PC-3 (cell line): ENCODE results near the gene NPB. TPM values are rescaled to one million over a fixed set of nuclear protein-coding genes. Genes with fewer than 3 reads are reported as not detected.

Experiments
- ATAC-seq: fragments of 200-7000 bp; cut with Tn5 transposase; 2 replicates; pipeline ENCODE4 v1.9.1; 2020; ENCODE audit warnings: mild to moderate bottlenecking, moderate library complexity
- BruUV-seq: library from RNA; stranded (reverse); fragments of 400-500 nt; replicated peaks from 2 replicates; lab custom pipeline; 2021; lab: Mats Ljungman, UMichigan
- CTCF ChIA-PET: fragments of 300-600 bp; sonication (Branson Sonifier 250); formaldehyde crosslinking; loops from one replicate; lab custom pipeline; 2022; ENCODE audit warnings: antibody characterized with exemption; lab: Charles Lee
- POLR2A ChIA-PET: fragments of 300-600 bp; sonication (Branson Sonifier 250); formaldehyde crosslinking; loops from one replicate; lab custom pipeline; 2022; ENCODE audit warnings: antibody characterized with exemption; ENCODE audit not compliant: unreplicated experiment; lab: Charles Lee
- DNase-seq: peaks from one replicate; pipeline ENCODE4 v3.0.0-alpha.2; 2015
- H2AFZ ChIP-seq: fragments of 300-600 bp; sonication (generic); 2 replicates; pipeline ENCODE4 v1.6.0; 2016; ENCODE audit warnings: antibody characterized with exemption, low read length
- H3F3A ChIP-seq: fragments of 300-600 bp; sonication (generic); one replicate; pipeline ENCODE4 v1.6.0; 2017; ENCODE audit warnings: antibody characterized with exemption, low read length, control low read depth, mild to moderate bottlenecking; ENCODE audit not compliant: unreplicated experiment
- H3K27ac ChIP-seq: fragments of 300-600 bp; sonication (generic); 2 replicates; pipeline ENCODE4 v1.5.1; 2016; ENCODE audit warnings: mild to moderate bottlenecking, low read length
- H3K27me3 ChIP-seq: fragments of 300-600 bp; sonication (generic); 2 replicates; pipeline ENCODE4 v1.6.1; 2016; ENCODE audit warnings: low read length, mixed read lengths
- H3K36me3 ChIP-seq: fragments of 300-600 bp; sonication (generic); 2 replicates; pipeline ENCODE4 v1.6.1; 2016; ENCODE audit warnings: low read depth, mixed run types, low read length, mixed read lengths
- H3K4me1 ChIP-seq: fragments of 300-600 bp; sonication (generic); 2 replicates; pipeline ENCODE4 v1.5.1; 2016; ENCODE audit warnings: low read length; ENCODE audit not compliant: insufficient read depth
- H3K4me2 ChIP-seq: fragments of 300-600 bp; sonication (generic); 2 replicates; pipeline ENCODE4 v1.6.0; 2016; ENCODE audit warnings: low read length
- H3K4me3 ChIP-seq: fragments of 300-600 bp; sonication (generic); 2 replicates; pipeline ENCODE4 v1.5.1; 2016; ENCODE audit warnings: mild to moderate bottlenecking, low read length, mixed read lengths
- H3K79me2 ChIP-seq: fragments of 300-600 bp; sonication (generic); 2 replicates; pipeline ENCODE4 v1.6.1; 2017; ENCODE audit warnings: low read length, mixed read lengths
- H3K9ac ChIP-seq: fragments of 300-600 bp; sonication (generic); 2 replicates; pipeline ENCODE4 v1.6.0; 2016; ENCODE audit warnings: mild to moderate bottlenecking, low read length
- H3K9me2 ChIP-seq: fragments of 300-600 bp; sonication (generic); replicated peaks from 2 replicates; pipeline ENCODE4 v1.6.1; 2016; ENCODE audit warnings: mixed run types, low read length, mixed read lengths
- H3K9me3 ChIP-seq: fragments of 300-600 bp; sonication (generic); 2 replicates; pipeline ENCODE4 v1.6.1; 2016; ENCODE audit warnings: low read length, mixed read lengths
- H4K20me1 ChIP-seq: fragments of 300-600 bp; sonication (generic); 2 replicates; pipeline ENCODE4 v1.6.1; 2016; ENCODE audit warnings: low read length, mixed read lengths
- EZH2 ChIP-seq: fragments of 300-600 bp; sonication (generic); IDR thresholded peaks from one replicate; pipeline ENCODE4 v1.6.1; 2017; ENCODE audit warnings: antibody characterized with exemption, mild to moderate bottlenecking, low read length; ENCODE audit not compliant: unreplicated experiment
- EZH2phosphoT487 ChIP-seq: fragments of 300-600 bp; sonication (generic); IDR thresholded peaks from 2 replicates; pipeline ENCODE4 v1.6.1; 2018; ENCODE audit warnings: mild to moderate bottlenecking, antibody characterized with exemption, low read length, borderline replicate concordance
- intact Hi-C: fragments of 100-400 bp; cut with micrococcal nuclease; formaldehyde crosslinking; loops from 2 replicates; pipeline ENCODE4 v1.9.0; 2023
- total RNA-seq: library from RNA; depleted of rRNA; stranded (reverse); fragments of >200 nt; gene quantifications from 2 replicates; pipeline ENCODE4 v1.2.3, GENCODE V29; 2014
- TF ChIP-seq, protein P1 (sequence below): fragments of 300-600 bp; sonication (generic); conservative IDR thresholded peaks from 2 replicates; pipeline ENCODE4 v1.5.1; 2017; ENCODE audit warnings: antibody characterized with exemption, low read depth, mild to moderate bottlenecking, low read length

The NPB gene
- total RNA-seq, 1 experiment from 2014 or later = 0.07 TPM

DNA sequence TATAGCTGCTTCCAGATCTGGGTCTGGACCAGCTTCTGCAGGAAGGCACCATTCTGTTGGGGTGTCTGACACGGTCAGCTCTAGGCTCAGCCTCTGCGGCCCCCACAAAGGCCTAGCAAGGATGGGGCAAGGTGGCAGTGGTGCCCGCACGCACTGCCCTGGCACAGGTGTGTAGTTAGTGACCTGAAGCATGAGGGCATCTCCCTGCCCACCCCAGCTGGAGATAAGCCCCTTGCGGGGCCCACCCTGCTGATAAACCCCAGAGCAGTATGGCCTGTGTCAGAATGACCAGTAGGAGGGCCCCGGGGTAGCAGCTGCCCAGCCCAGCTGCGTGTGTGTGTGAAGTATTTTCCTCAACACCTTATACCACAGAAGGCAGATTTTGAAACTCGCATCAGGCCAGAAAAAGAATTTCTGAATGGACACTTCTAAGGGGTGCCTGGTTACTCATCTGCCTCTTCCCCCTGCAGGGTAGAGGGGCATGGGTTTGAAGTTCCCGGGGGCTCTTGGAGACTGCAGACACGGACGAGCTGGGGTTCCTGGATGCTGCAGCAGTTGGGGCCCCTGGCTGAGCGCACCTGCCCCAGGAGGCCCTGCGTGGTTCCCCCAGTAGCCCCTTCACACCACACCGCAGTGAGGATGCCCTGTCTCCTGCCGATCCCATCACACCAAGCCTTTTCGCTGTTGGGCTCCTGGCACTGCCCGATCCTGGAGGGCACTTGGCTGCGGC is 35.4 kb upstream of the NPB start:
- ATAC-seq (no peak), DNase-seq (no peak)
- Histone ChIP-seq H3K4me3 (no peak overlapping the region), H3K27ac (peak overlapping the region; percentile 95; the same call in 1 of the 2 replicates), H3K27me3 (no peaks in the 10 kb centered on the region), H3F3A (peaks cover 22% of the 10 kb centered on the region), H4K20me1 (peaks cover 6% of the 10 kb centered on the region; the same call in 1 of the 2 replicates), H3K9ac (no peak overlapping the region), H3K79me2 (peaks cover 55% of the 10 kb centered on the region), H3K9me2 (no peaks in the 10 kb centered on the region), H2AFZ (no peak overlapping the region), H3K9me3 (no peaks in the 10 kb centered on the region), H3K4me1 (peaks cover 61% of the 10 kb centered on the region), H3K36me3 (peaks cover 16% of the 10 kb centered on the region; the same call in 1 of the 2 replicates), H3K4me2 (no peak overlapping the region)
- no peak for TF ChIP-seq EZH2
- TF ChIP-seq EZH2phosphoT487 = no peak
- TF ChIP-seq, protein P1, sequence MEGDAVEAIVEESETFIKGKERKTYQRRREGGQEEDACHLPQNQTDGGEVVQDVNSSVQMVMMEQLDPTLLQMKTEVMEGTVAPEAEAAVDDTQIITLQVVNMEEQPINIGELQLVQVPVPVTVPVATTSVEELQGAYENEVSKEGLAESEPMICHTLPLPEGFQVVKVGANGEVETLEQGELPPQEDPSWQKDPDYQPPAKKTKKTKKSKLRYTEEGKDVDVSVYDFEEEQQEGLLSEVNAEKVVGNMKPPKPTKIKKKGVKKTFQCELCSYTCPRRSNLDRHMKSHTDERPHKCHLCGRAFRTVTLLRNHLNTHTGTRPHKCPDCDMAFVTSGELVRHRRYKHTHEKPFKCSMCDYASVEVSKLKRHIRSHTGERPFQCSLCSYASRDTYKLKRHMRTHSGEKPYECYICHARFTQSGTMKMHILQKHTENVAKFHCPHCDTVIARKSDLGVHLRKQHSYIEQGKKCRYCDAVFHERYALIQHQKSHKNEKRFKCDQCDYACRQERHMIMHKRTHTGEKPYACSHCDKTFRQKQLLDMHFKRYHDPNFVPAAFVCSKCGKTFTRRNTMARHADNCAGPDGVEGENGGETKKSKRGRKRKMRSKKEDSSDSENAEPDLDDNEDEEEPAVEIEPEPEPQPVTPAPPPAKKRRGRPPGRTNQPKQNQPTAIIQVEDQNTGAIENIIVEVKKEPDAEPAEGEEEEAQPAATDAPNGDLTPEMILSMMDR = no peak
- no TSS peak for BruUV-seq
- intact Hi-C loops = no loop called here
- ChIA-PET POLR2A (interaction anchor here (0.6 kb wide), 2 partner anchors 137 to 314 kb away, joined by 4 to 5 read pairs; partner anchors contain the start of gene FAAP100), CTCF (no interaction called here)

DNA sequence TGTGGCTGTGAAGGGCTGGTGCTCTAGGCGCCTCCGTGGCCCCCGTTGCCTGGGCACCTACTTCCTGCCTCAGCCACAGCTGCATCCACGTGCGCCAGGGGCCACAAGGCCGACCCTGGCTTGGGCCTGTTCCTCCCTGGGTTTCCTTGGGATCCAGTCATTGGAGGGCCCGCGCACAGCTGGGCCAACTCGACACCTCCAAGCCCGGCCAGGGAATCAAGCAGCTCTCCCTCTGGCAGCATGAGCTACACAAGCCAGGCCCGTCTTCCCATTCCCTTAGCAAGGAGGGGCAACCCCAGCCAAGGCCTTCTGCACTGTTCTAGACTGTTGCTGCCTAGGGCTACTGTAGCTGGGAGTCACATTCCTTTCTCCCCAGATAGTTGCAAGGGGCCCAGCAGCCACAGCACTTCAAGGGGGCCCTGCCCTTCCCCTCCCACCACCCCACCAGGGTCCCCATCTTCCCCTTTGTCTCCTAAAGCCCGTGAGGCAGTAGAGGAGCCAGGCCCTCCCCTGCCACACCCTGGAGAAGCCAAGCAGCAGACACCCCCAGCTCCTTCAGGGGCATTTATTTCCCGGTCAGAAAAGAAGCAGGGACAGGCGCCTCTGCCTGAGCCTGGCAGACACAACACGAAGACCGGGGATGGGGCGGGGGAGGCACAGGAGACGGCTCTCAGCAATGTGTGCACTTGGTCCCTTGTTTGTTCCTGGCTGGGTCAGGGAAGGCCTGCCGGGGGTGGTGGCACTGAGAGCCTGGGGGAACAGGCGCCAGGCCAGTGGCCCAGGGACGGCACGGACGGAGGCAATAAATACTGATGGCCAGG is 34.7 kb upstream of the NPB start:
- H3F3A ChIP-seq = peaks cover 22% of the 10 kb centered on the region
- peaks cover 68% of the 10 kb centered on the region for H3K4me1 ChIP-seq
- H4K20me1 ChIP-seq = peaks cover 6% of the 10 kb centered on the region; the same call in 1 of the 2 replicates
- no peaks in the 10 kb centered on the region for H3K9me3 ChIP-seq
- no peak overlapping the region for H3K4me3 ChIP-seq
- H3K79me2 ChIP-seq = peaks cover 55% of the 10 kb centered on the region
- H3K27me3 ChIP-seq = no peaks in the 10 kb centered on the region
- intact Hi-C loops = no loop called here
- 0 out of 2 replicates have a peak overlapping the region, but pooled peaks have one; percentile 21 for H3K9ac ChIP-seq
- ChIA-PET CTCF (no interaction called here), POLR2A (interaction anchor here (0.6 kb wide), 2 partner anchors 138 to 315 kb away, joined by 4 to 5 read pairs; partner anchors contain the start of gene FAAP100)
- peak overlapping the region; percentile 95 for H3K27ac ChIP-seq
- no TSS peak for BruUV-seq
- ATAC-seq (peak; percentile 21), DNase-seq (peak; percentile 56)
- H3K36me3 ChIP-seq = peaks cover 16% of the 10 kb centered on the region; the same call in 1 of the 2 replicates
- peak overlapping the region; percentile 59; the same call in 1 of the 2 replicates for H3K4me2 ChIP-seq
- H2AFZ ChIP-seq = no peak overlapping the region
- TF ChIP-seq, protein P1 = no peak
- TF ChIP-seq EZH2phosphoT487 = no peak
- H3K9me2 ChIP-seq = no peaks in the 10 kb centered on the region
